Measurements from ENCODE around the gene IPCEF1.

DNA sequence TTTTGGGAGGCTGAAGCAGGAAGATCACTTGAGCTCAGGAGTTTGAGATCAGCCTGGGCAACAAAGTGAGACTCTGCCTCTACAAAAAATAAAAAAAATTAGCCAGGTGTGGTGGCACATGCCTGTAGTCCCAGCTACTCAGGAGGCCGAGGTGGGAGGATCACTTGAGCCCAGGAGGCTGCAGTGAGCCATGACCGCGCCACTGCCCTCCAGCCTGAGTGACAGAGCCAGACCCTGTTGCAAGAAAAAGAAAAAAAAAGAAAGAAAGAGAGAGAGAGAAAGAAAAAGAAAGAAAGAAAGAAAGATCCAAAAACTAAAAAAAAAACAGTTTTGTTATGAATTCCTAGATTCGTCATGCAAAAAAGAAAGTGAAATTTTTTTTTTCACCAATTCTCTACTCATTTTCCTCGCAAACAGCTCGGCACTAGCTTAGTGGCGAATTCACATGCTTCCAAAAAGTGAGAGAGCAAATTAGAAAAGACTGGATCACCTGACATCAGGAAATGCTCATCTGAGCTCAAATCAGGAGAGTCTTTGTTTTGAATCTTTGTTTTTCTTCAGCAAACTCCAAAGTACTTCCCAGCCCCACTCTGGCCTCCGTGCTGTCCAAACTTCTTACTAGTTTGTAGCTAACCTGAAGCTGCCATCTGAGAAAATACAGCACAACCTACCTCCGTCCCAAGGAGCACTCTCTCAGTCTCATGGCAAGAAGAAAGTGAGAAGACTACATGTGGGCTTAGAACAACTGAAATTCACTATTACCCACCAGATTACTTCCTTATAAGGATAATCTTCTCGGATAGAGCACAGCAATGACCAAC, 27.0 kb downstream of the IPCEF1 start:
- TF ChIP-seq ZFP3 (CRISPR knock-in tag; IDR thresholded peaks at IDR 0.05) (no peak), ZFP30 (CRISPR knock-in tag; IDR thresholded peaks at IDR 0.05) (no peak), RARB (CRISPR knock-in tag; IDR thresholded peaks at IDR 0.05) (no peak)
- TF ChIP-seq, protein P1, sequence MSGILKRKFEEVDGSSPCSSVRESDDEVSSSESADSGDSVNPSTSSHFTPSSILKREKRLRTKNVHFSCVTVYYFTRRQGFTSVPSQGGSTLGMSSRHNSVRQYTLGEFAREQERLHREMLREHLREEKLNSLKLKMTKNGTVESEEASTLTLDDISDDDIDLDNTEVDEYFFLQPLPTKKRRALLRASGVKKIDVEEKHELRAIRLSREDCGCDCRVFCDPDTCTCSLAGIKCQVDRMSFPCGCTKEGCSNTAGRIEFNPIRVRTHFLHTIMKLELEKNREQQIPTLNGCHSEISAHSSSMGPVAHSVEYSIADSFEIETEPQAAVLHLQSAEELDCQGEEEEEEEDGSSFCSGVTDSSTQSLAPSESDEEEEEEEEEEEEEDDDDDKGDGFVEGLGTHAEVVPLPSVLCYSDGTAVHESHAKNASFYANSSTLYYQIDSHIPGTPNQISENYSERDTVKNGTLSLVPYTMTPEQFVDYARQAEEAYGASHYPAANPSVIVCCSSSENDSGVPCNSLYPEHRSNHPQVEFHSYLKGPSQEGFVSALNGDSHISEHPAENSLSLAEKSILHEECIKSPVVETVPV (CRISPR knock-in tag; IDR thresholded peaks at IDR 0.05) = no peak
- TF ChIP-seq, protein P2, sequence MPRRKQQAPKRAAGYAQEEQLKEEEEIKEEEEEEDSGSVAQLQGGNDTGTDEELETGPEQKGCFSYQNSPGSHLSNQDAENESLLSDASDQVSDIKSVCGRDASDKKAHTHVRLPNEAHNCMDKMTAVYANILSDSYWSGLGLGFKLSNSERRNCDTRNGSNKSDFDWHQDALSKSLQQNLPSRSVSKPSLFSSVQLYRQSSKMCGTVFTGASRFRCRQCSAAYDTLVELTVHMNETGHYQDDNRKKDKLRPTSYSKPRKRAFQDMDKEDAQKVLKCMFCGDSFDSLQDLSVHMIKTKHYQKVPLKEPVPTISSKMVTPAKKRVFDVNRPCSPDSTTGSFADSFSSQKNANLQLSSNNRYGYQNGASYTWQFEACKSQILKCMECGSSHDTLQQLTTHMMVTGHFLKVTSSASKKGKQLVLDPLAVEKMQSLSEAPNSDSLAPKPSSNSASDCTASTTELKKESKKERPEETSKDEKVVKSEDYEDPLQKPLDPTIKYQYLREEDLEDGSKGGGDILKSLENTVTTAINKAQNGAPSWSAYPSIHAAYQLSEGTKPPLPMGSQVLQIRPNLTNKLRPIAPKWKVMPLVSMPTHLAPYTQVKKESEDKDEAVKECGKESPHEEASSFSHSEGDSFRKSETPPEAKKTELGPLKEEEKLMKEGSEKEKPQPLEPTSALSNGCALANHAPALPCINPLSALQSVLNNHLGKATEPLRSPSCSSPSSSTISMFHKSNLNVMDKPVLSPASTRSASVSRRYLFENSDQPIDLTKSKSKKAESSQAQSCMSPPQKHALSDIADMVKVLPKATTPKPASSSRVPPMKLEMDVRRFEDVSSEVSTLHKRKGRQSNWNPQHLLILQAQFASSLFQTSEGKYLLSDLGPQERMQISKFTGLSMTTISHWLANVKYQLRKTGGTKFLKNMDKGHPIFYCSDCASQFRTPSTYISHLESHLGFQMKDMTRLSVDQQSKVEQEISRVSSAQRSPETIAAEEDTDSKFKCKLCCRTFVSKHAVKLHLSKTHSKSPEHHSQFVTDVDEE (CRISPR knock-in tag; IDR thresholded peaks at IDR 0.05) = no peak
